HCT116 (cell line): Measurements from ENCODE around the gene FBRS. TPM values are rescaled to one million over a fixed set of nuclear protein-coding genes. Genes with fewer than 3 reads are reported as not detected.

ENCODE experiments used
- ATAC-seq: fragments of 200-7000 bp; cut with Tn5 transposase; 2 replicates; pipeline ENCODE4 v1.9.1; 2020; ENCODE audit warnings: mild to moderate bottlenecking, moderate library complexity
- BruUV-seq: library from RNA; stranded (reverse); fragments of 400-500 nt; replicated peaks from 2 replicates; lab custom pipeline; 2021; lab: Mats Ljungman, UMichigan
- CTCF ChIA-PET: fragments of 300-600 bp; sonication (Branson Sonifier 250); formaldehyde crosslinking; loops from one replicate; lab custom pipeline; 2021; ENCODE audit warnings: antibody characterized with exemption; lab: Charles Lee
- POLR2A ChIA-PET: fragments of 300-600, 350-600 bp; sonication (Branson Sonifier 250); formaldehyde crosslinking; loops from one replicate; lab custom pipeline; 2021; ENCODE audit warnings: antibody characterized with exemption; lab: Charles Lee
- RAD21 ChIA-PET, 2 experiments: fragments of 300-600 bp; sonication (Branson Sonifier 250); formaldehyde crosslinking; loops; one replicate each; lab custom pipeline; 2023; ENCODE audit warnings: low total read pairs in 2 of 2; ENCODE audit not compliant: uncharacterized antibody in 2 of 2, unreplicated experiment in 2 of 2, low non-redundant PET in 1 of 2; lab: Charles Lee
- DNase-seq: peaks from one replicate; pipeline ENCODE4 v3.0.0-alpha.2; 2010; ENCODE audit warnings: low read depth, low spot score
- H2AFZ ChIP-seq: fragments of 200-600 bp; shearing (Covaris generic), sonication (generic); 2 replicates; pipeline ENCODE4 v1.6.1; 2017; ENCODE audit warnings: low read depth, mixed run types, mixed read lengths, antibody characterized with exemption, low read length; ENCODE audit not compliant: poor library complexity, severe bottlenecking
- H3K27ac ChIP-seq: 2 replicates; pipeline ENCODE4 v1.5.1; 2012; ENCODE audit warnings: low read depth, low read length
- H3K27me3 ChIP-seq: fragments of 200-600 bp; sonication (generic); 2 replicates; pipeline ENCODE4 v1.6.1; 2016; ENCODE audit warnings: mixed run types, low read length, mixed read lengths; ENCODE audit not compliant: insufficient read depth
- H3K36me3 ChIP-seq, 2 experiments: fragments of 200-500 bp in 1 of 2; fragments of 200-600 bp in 1 of 2; sonication (Bioruptor generic) in 1 of 2; sonication (generic) in 1 of 2; 2 replicates each; pipeline versions ENCODE4 v1.5.1 to v1.6.1; 2014 to 2016; ENCODE audit warnings: low read length in 2 of 2, inconsistent platforms in 1 of 2, mixed read lengths in 1 of 2, mixed run types in 1 of 2; ENCODE audit not compliant: insufficient read depth in 2 of 2, control insufficient read depth in 1 of 2
- H3K4me1 ChIP-seq, 2 experiments: fragments of 200-600 bp in 1 of 2; sonication (generic) in 1 of 2; 2 replicates each; pipeline versions ENCODE4 v1.5.1 to v1.6.1; 2012 to 2017; ENCODE audit warnings: low read length in 2 of 2, inconsistent platforms in 1 of 2, mild to moderate bottlenecking in 1 of 2, mixed read lengths in 1 of 2, mixed run types in 1 of 2, moderate library complexity in 1 of 2; ENCODE audit not compliant: insufficient read depth in 2 of 2, control insufficient read depth in 1 of 2
- H3K4me2 ChIP-seq: fragments of 200-600 bp; sonication (generic); 2 replicates; pipeline ENCODE4 v1.6.1; 2017; ENCODE audit warnings: mixed run types, low read length, mixed read lengths
- H3K4me3 ChIP-seq, 2 experiments: fragments of 200-600 bp in 1 of 2; sonication (generic) in 1 of 2; replicated peaks in 1 of 2; 2 replicates each; pipeline ENCODE4 v1.5.1; 2011 to 2016; ENCODE audit warnings: low read length in 2 of 2, control low read depth in 1 of 2, low read depth in 1 of 2, mild to moderate bottlenecking in 1 of 2, mixed read lengths in 1 of 2, mixed run types in 1 of 2
- H3K79me2 ChIP-seq: fragments of 200-600 bp; sonication (generic); 2 replicates; pipeline ENCODE4 v1.6.1; 2017; ENCODE audit warnings: mild to moderate bottlenecking, mixed run types, low read length, moderate library complexity, mixed read lengths; ENCODE audit not compliant: insufficient read depth
- H3K9ac ChIP-seq: fragments of 200-600 bp; sonication (generic); 2 replicates; pipeline ENCODE4 v1.6.1; 2016; ENCODE audit warnings: low read length, mixed read lengths
- H3K9me2 ChIP-seq: fragments of 200-600 bp; sonication (generic), shearing (Covaris generic); 2 replicates; pipeline ENCODE4 v1.6.1; 2017; ENCODE audit warnings: mixed run types, mild to moderate bottlenecking, moderate library complexity; ENCODE audit not compliant: insufficient read depth
- H3K9me3 ChIP-seq, 2 experiments: fragments of 200-500 bp in 1 of 2; fragments of 200-600 bp in 1 of 2; sonication (Bioruptor generic) in 1 of 2; sonication (generic) in 1 of 2; 2 replicates each; pipeline ENCODE4 v1.6.1; 2014 to 2017; ENCODE audit warnings: low read length in 2 of 2, mixed read lengths in 2 of 2, inconsistent platforms in 1 of 2, low read depth in 1 of 2, mild to moderate bottlenecking in 1 of 2, mixed run types in 1 of 2, moderate library complexity in 1 of 2; ENCODE audit not compliant: control insufficient read depth in 1 of 2, insufficient read depth in 1 of 2
- H4K20me1 ChIP-seq: fragments of 200-600 bp; sonication (generic), shearing (Covaris generic); 2 replicates; pipeline ENCODE4 v1.6.1; 2017; ENCODE audit warnings: mixed run types, mild to moderate bottlenecking, moderate library complexity; ENCODE audit not compliant: insufficient read depth
- CBX3 ChIP-seq: IDR thresholded peaks from 2 replicates; pipeline ENCODE4 v1.6.1; 2012; ENCODE audit warnings: low read depth
- CTCF ChIP-seq, 3 experiments: fragments of 200-600 bp in 1 of 3; sonication (generic) in 1 of 3; IDR thresholded peaks in 2 of 3; conservative IDR thresholded peaks in 1 of 3; 2 replicates each; pipeline ENCODE4 v1.5.1; 2012 to 2017; ENCODE audit warnings: low read depth in 2 of 3, low read length in 2 of 3, antibody characterized with exemption in 1 of 3, borderline replicate concordance in 1 of 3, control low read depth in 1 of 3, mild to moderate bottlenecking in 1 of 3, mixed read lengths in 1 of 3, mixed run types in 1 of 3, moderate library complexity in 1 of 3; ENCODE audit not compliant: insufficient read depth in 1 of 3
- FOSL1 ChIP-seq: IDR thresholded peaks from 2 replicates; pipeline ENCODE4 v1.6.1; 2012; ENCODE audit warnings: low read depth
- POLR2A ChIP-seq: IDR thresholded peaks from 2 replicates; pipeline ENCODE4 v1.7.0; 2011; ENCODE audit warnings: borderline replicate concordance; ENCODE audit not compliant: insufficient read depth, insufficient read length; ENCODE audit errors: extremely low read depth
- POLR2AphosphoS5 ChIP-seq: IDR thresholded peaks from 2 replicates; pipeline ENCODE4 v1.6.1; 2011; ENCODE audit warnings: mild to moderate bottlenecking, low read depth, low read length, moderate library complexity
- TCF7L2 ChIP-seq: IDR thresholded peaks from 2 replicates; pipeline ENCODE4 v1.7.0; 2011; ENCODE audit warnings: borderline replicate concordance, inconsistent platforms; ENCODE audit not compliant: insufficient read depth, insufficient read length; ENCODE audit errors: extremely low read depth
- YY1 ChIP-seq: IDR thresholded peaks from 2 replicates; pipeline ENCODE4 v1.6.1; 2011; ENCODE audit warnings: low read length, low read depth, moderate library complexity, mild to moderate bottlenecking; ENCODE audit not compliant: insufficient replicate concordance; ENCODE audit errors: extremely low read depth
- intact Hi-C: fragments of 100-400 bp; cut with micrococcal nuclease; formaldehyde crosslinking; loops from 2 replicates; pipeline ENCODE4 v1.10.0; 2022
- total RNA-seq: library from RNA; stranded (reverse); gene quantifications from one replicate; pipeline ENCODE4 v1.2.1, GENCODE V29; 2021; ENCODE audit not compliant: unreplicated experiment

The FBRS gene
- total RNA-seq, 1 experiment from 2014 or later, result 65.3 TPM

- H3K36me3 ChIP-seq, result peaks cover 24 to 30% of the 10 kb centered on the region in 2 experiments
These were observed 688 bp downstream of the FBRS start for GRCh38 chr16:30658731-30659506.

More at GRCh38 chr16:30658731-30659506, 688 bp downstream of the FBRS start:
- TSS peak; percentile 74 for BruUV-seq
- H4K20me1 ChIP-seq, result no peaks in the 10 kb centered on the region
- no peaks in the 10 kb centered on the region for H3K27me3 ChIP-seq
- peaks cover 18 to 24% of the 10 kb centered on the region in 2 experiments for H3K4me1 ChIP-seq
- peaks cover 41% of the 10 kb centered on the region for H3K79me2 ChIP-seq
- peak overlapping the region; percentile 80 for H3K4me2 ChIP-seq
- no peaks in the 10 kb centered on the region for H3K9me2 ChIP-seq
- H2AFZ ChIP-seq, result no peak overlapping the region
- TF ChIP-seq CBX3, result no peak
- peak; percentile 65 for TF ChIP-seq TCF7L2
- TF ChIP-seq YY1, result peak; percentile 52
- 0 out of 2 replicates have a peak, but pooled peaks have one; percentile 18 for TF ChIP-seq POLR2AphosphoS5
- TF ChIP-seq CTCF (IDR thresholded peaks at IDR 0.05 in 2 of 3, conservative IDR thresholded peaks at IDR 0.05 in 1 of 3; ENCODE audit: borderline replicate concordance in 1 of 3, insufficient read depth in 1 of 3, low read depth in 2 of 3, low read length in 2 of 3), result 0 out of 6 replicates have a peak, but pooled peaks of 1 of the 3 experiments have one; percentile 17
- peak; percentile 29 for TF ChIP-seq POLR2A
- TF ChIP-seq FOSL1, result no peak
- ATAC-seq (peak; percentile 21), DNase-seq (peak; percentile 94)
- ChIA-PET RAD21 (interaction anchor here in 1 of 2 experiments (1.0 kb wide), 1 partner anchor 146 kb away, joined by 3 read pairs; no protein-coding TSS in a partner anchor), CTCF (interaction anchor here (1.0 to 2.4 kb wide), 8 partner anchors 8 to 546 kb away, joined by 3 to 9 read pairs (median 4); partner anchors contain the start of genes DCTPP1 and PRR14), POLR2A (interaction anchor here (0.6 to 1.5 kb wide), 3 partner anchors 35 to 146 kb away, joined by 3 to 4 read pairs (median 3); no protein-coding TSS in a partner anchor)
- no peaks in the 10 kb centered on the region for H3K9me3 ChIP-seq
- intact Hi-C loops, result loop anchor here (2.0 kb wide), 1 partner anchor 40 kb away; the partner anchor contains the start of gene SRCAP
- H3K4me3 ChIP-seq, result peak overlapping the region; percentile 88 to 94
- peak overlapping the region; percentile 90 for H3K9ac ChIP-seq
- H3K27ac ChIP-seq, result peak overlapping the region; percentile 97
